ENCODE results near the gene SPTLC3. TPM values are rescaled to one million over a fixed set of nuclear protein-coding genes. Genes with fewer than 3 reads are reported as not detected.

Gene SPTLC3
- total RNA-seq, 2 donors from 2014 or later = 2.3 to 6.8 TPM

DNA sequence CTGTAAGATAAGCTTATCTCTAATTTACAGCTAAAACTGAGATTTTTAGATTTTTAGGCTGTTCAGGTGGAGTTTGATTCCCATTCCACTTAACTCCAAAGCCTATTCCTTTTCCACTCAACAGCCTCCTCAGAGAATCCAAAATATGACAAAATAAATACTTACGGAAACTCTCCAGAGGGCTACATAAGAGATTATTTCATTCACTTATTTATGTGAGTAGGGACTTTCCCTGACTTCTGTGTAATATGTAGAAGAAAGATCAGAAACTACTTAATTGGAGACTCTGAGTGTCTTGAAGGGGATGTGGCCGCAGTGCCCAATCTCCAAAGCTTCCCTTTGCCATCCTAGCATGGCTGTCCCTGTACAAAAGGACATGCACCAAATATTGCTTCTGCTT, 140.2 kb downstream of the SPTLC3 start:
- no peak for DNase-seq (ENCODE audit: low spot score)
- intact Hi-C loops (cut with DNase I) = no loop called here

DNA sequence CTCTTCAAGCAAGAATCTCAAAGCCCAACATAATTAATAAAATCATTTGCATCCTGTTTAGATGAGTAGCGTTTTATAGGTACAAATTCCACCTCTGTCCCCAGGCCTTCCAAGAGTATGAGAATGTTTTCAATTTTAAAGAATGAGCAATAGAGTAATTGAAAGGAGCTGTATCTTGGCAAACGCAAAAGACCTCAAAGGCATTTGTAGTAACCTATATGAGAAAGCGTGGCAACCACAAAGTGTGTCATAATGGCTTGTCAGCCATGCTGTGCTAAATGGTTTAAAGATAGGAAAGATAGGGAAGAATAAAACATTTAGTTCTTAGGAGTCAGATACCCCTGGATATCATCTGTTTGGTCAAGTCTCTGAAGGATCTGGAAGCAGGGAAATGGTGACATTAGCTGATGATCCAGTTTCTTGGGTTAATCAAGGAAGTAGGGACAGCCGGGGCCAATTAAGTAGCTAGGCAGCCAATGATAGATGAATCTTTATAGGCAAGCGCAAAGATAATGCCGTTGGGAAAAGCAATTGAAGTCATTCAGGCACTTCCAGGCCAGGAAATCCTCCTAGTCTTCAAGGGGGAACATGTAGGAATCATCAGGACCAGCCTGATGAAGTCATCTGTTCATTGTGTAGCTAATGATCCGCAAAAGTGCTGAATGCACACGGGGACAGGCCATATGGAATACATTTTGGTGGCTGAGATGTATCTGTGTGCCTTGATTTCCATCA, 140.8 kb downstream of the SPTLC3 start:
- intact Hi-C loops (cut with DNase I) = no loop called here
- no peak for DNase-seq (ENCODE audit: low spot score)

DNA sequence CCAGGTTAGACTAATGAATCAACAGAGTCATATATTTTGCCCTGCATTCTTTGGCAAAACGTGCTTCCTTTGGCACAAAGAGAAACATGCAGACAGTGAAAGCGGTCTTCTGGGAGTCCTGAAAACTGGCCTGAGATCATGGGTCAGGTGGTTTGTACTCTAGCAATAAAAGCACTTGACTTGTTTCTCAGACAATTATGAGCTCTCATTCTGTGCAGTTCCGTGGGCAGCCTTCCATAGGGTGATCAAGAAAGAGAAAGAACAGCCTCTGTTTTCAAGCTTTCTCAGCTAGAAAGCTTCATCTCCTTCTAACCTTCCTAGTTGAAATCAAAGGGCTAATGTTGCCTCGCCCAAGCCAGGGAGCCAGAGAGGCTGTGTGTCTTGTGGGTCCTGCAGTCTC, 149.6 kb downstream of the SPTLC3 start:
- no peak for DNase-seq (ENCODE audit: low spot score)
- intact Hi-C loops (cut with DNase I) = no loop called here

DNA sequence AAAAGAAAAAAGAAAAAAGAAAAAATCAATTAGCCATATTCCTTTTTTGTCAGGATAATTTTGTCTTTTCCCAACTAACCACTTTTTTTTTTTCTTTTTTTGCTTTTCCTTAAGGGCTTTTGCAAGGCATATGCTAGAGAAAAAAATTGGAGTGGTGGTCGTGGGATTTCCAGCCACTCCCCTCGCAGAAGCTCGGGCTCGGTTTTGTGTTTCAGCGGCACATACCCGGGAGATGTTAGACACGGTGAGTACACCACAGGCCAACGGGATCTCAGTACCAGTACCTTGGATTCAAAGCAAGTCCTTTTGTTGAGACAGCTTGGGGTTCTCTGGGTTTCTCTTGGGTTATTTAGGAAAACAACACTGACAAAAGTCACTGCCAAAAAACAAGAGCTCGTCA, 151.1 kb downstream of the SPTLC3 start:
- intact Hi-C loops (cut with DNase I) = no loop called here
- no peak for DNase-seq (ENCODE audit: low spot score)

DNA sequence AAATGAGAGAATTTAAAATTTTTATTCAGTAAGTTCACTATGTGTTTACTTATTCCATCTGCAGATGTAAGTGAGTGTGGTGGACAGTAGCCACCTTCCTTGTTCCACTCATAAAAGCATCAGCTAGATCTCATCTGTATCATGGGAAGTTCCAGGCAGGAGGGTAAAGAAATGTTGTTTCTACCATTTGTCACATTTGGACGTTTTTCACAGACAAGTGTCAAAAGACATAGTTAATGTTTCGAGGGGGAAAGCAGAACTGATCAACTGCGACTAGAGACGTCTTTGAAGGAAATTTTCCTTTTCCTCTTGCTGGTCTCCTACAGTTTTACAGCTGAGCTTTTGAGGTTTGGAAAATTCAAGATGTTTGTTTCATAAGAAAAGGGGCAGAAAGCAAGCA, 156.4 kb downstream of the SPTLC3 start:
- DNase-seq (ENCODE audit: low spot score) = no peak
- intact Hi-C loops (cut with DNase I) = no loop called here

DNA sequence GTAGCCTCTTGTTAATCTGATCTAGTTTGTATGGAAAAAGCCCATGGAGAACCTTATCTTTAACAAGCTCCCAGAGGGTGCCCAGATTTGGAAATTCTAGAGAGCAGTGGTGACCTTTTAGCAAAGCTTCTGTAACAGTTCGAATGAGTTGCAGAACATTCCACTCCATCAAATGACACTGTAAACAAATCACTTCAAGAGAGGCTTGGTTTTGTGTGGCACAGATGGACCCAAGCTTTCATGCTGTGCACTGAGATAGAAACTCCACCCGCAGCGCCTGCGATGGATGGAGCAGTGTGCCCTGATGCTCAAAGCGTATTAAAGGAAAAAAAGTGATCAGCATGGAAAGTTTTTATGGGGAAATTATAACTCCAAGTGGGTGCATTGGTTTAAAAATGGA, 157.2 kb downstream of the SPTLC3 start:
- DNase-seq (ENCODE audit: low spot score) = no peak
- intact Hi-C loops (cut with DNase I) = no loop called here

DNA sequence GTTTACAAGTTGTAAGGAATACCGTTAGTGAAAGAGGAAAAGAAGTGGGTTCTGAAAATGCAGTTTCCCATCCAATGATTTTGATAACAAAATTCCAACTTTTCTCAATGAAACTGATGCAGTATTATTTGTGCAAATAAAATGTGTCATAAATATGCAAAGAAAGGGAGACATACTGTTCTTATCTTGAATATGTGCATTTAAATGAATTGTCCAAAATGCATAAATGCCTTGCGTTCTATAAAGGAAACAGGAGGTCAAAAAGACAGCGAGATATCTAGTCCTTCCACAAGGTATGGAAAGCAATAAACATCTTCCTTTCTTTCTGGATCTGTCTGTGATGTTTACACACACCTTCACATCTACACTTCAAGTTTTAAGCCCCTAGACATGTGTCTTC, 157.7 kb downstream of the SPTLC3 start:
- intact Hi-C loops (cut with DNase I) = no loop called here
- no peak for DNase-seq (ENCODE audit: low spot score)

DNA sequence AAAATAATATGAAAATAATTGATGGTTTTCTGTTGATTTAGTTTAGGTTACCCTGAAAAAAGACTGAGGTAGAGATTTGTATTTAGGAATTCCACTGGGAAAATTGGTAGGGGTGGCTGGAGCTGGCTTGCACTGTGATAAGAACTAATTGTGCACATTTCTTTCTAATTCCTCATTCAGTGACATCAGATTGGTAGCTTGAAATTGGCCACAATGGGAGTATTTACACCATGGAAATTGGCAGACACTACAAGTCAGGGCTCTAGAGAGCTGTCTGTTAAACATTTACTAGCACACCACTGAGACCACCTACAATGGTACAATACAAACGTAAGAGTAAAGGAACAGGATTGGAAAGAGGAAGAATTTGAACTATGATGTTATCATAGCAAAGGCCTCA, 160.3 kb downstream of the SPTLC3 start:
- DNase-seq (ENCODE audit: low spot score) = no peak
- intact Hi-C loops (cut with DNase I) = no loop called here

DNA sequence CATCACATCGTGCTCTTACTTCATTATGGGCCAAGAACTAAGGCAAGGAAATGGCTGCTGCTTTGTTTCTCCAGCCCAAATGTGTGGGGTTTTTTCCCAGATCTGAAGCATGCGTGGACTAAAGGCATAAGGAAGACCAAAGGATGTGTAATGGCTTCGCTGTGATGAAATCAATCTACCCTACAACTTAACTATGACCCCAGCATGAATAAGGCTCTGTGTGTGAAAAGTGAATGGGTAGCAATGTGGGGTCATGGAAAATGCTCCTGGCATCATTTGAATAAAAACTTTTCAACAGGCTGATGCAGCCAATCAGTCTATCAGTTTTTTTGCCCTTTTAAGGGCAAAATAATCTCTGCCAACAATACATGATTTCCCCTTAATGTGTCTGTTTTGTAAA, 162.0 kb downstream of the SPTLC3 start:
- no peak for DNase-seq (ENCODE audit: low spot score)
- intact Hi-C loops (cut with DNase I) = no loop called here

DNA sequence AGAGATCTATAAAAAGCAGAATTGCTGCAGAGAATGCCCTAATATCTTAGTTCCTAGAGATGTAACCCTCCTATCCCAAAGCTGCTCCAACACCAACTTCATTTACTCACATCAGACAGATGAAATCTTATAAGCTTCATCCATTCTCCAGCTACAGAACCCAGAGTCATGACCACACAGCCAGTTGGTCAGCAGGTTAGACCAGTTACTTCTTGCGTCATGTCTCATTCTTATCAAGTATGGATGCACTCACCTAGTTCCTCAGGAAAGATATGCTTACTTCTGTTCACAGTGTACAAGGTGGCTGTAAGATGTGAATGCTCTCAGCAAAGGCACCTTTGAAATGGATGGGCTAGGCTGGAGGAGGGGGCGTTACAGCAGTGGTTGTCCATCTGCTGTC, 164.4 kb downstream of the SPTLC3 start:
- no peak for DNase-seq (ENCODE audit: low spot score)
- intact Hi-C loops (cut with DNase I) = no loop called here

DNA sequence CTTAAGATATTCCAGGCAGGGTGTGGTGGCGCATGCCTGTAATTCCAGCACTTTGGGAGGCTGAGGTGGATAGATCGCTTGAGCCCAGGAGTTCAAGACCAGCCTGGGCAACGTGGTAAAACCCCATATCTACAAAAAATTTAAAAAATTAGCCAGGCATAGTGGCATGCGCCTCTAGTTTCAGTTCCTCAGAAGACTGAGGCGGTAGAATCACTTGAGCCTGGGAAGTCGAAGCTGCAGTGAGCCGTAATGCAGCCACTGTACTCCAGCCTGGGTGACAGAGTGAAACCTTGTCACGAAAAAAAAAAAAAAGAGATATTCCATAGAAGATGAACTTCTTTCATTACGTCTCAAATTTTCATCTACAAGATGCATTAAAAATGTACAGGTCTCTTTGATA, 165.6 kb downstream of the SPTLC3 start:
- intact Hi-C loops (cut with DNase I) = no loop called here
- no peak for DNase-seq (ENCODE audit: low spot score)

DNA sequence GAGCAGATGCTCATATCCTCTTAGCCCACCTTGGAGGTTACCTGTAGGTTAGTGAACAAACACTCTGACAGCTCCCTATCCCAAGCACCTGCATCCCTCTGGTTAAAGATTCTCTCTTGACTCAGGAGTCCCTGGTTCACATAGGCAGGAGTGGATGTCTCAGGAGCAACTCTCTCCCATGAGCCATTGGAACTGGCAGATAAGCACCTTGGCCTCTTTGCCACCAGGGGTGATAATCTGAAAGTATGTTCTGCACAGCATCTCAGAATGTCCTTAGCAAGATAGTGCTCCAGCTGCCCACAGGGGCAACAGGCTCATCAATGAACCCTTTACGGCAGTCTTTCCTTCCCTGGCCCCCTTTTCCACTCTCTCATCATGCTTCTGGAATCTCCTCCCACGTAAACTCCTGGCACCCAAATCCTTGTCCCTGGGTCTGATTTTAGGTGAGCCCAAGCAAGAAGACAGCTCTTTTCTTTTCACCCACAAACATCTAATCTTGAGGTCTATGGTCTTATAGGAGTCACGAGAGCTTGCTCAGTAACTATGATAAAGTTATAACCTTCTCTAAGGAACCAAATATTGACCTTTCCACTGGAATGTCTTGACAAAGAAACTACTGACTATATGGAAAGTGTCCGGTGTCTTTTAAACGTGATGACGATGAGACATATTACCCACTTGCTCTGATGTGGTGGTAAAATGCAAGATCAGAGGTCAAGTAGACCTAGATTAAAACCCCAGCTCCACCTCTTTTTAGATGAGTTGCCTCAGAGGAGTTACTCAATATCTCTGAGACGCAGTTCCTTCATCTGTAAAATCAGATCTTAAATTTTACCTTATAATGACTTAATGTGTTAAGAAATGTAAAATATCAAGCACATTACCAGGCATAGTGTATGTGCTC, 172.5 kb downstream of the SPTLC3 start:
- DNase-seq (ENCODE audit: low spot score) = no peak
- intact Hi-C loops (cut with DNase I) = no loop called here

DNA sequence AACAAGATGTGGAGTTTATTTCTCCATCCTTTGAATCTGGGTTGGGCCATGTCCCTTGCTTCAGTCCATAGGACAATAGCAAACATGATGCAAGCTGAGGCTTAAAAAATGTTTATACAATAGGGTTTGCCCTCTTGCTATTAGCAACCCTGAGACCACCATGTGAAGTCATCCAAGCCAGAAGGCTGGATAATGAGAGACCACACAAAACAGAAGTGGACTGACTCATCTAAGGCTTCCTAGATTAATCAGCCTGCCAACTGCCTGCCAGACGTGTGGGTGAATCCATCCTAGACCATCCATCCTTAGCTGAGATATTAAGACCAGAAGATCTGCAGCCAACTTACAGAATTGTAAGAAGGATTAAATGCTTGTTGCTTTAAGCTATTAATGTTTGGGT, 174.2 kb downstream of the SPTLC3 start:
- DNase-seq (ENCODE audit: low spot score) = no peak
- intact Hi-C loops (cut with DNase I) = no loop called here

DNA sequence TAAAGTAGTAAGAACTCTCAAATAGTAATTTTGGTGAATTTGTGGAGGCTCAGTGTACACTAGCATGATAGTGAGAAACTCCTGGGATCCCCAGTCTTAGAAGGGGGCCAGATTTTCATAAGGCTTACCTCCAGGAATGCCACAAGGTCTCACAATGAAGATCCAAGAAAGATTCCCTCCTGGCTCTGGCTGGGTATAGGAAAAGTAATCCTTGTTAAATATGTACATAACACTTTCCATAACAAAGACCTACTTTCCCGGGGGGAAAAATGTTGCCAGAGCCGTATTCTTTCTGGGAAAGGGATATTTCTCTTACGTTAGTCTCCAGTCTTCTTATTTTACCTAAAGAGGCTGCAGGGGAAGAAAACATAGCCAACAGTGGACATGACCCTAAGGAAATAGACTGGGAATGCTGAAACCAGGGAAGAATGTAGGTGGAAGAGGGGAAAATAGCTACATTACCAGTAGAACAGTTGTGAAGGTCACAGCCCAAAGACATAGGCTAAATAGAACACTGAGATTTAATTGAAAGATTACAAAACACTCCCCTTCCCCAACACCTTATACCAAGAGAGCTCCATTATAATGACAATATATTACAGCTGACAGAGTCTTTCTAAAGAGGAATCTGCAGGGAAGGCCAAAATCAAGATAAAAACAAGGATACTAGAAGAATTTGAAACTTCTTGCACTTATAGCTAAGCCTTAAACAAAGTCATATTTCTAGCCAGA, 177.4 kb downstream of the SPTLC3 start:
- intact Hi-C loops (cut with DNase I) = no loop called here
- no peak for DNase-seq (ENCODE audit: low spot score)

DNA sequence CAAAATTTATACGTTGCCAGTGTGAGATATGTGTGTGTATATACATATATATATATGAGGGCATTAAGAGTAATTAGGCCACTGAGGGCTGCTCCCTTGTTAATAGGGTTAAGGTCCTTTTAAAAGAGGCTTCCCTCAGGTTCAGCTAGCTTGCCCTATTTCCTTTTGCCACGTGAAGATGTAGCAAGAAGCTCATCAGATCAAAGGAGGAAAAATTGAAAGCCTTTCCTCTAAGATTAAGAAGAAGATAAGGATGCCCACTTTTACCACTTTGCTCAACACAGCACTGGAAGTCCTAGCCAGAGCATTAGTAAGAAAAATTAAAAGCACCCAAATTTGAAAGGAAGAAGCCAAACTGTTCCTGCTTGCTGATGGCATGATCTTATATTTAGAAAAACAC, 179.1 kb downstream of the SPTLC3 start:
- no peak for DNase-seq (ENCODE audit: low spot score)
- intact Hi-C loops (cut with DNase I) = no loop called here

DNA sequence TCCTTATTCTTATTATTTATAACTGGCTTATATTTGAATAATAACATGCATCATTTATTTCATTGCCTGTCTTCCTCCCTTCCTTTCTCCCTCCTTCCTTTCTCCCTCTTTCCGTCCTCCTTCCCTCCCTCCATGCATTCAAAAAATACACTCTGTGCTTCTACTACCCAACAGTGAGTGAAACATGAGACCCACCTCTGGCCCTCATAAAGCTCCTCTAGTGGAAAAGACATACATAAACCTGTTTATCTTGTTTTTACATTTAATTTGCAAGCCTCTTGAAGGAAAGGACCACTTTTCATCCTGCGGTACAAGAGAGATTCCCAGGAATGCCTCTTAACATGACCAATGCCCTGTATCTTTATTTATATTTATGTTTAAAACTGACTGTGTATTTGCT, 190.5 kb downstream of the SPTLC3 start:
- no peak for DNase-seq (ENCODE audit: low spot score)
- intact Hi-C loops (cut with DNase I) = no loop called here

DNA sequence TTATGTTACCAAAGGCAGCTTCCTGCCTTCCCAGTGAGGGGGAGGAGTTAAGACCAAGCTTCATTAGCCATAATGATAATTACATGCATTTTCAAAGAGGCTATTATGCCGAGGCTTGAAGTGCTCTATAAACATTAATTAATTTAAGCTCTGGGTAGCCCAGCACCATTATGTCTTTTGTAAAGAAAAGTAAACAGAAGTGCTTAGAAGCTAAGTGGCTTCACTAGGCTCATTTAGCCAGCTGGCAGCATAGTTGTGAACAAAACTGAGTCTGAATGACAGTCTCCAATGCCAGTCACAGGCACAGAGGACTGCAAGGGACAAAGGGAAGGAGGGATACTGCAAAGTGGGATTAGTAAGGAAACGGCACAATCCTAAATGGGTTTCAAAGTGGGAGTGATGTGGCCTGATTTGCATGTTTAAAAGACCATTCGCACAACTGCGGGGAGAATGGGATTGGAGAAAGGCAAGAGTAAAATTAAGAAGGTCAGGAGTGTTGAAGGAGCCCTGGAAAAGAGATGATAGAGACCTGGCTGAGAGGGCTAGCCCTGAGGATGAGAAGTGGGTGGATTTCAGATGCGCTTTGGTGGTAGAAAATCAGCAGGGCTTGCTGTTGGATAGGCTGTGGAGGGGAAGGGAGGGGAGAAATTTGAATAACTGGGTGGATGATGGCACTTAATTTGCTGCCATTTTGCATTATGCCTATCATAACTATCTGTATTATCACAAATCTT, 192.2 kb downstream of the SPTLC3 start:
- DNase-seq (ENCODE audit: low spot score) = no peak
- intact Hi-C loops (cut with DNase I) = no loop called here

DNA sequence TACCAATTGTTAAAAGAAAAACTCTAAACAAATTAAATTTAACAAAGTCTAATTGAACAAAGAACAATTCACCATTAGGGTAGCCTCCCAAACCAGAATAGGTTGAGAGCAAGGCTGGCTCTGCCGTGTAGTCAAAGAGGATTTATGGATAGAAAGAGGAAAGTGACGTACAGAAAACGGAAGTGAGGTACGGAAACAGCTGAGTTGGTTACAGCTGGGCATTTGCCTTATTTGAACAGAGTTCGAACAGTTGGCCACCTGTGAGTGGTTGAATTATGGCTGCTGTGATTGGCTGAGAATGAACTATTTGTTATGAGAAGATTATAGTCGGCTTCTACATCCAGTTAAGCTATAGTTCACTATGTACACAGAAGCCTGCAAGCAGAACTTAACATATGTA, 193.8 kb downstream of the SPTLC3 start:
- DNase-seq (ENCODE audit: low spot score) = no peak
- intact Hi-C loops (cut with DNase I) = no loop called here

DNA sequence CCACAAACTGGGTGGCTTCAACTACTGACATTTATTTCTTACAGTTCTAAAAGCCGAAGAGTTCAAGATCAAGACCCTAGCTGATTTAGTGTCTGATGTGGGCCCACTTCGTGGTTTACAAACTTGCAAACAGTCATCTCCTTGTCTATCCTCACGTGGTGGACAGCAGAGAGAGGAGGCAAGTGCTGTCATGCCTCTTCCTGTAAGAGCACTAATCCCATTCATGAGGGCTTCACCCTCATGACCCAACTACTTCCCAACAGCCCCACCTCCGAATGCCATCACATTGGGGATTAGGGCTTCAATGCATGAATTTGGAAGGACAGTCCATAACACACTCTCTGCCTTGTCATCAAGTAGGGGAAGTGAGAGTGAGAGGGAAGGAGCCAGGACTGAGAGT, 196.7 kb downstream of the SPTLC3 start:
- intact Hi-C loops (cut with DNase I) = no loop called here
- DNase-seq (ENCODE audit: low spot score) = no peak

All from posterior vena cava (tissue), 2 donors.